ENCODE results near the gene RBM8A. TPM values are rescaled to one million over a fixed set of nuclear protein-coding genes. Genes with fewer than 3 reads are reported as not detected.

RBM8A gene
- total RNA-seq, 4 donors from 2014 or later, result 75.7 to 135 (median 117) TPM

- TF ChIP-seq EP300 (IDR thresholded peaks at IDR 0.05) (no peak), POLR2AphosphoS5 (IDR thresholded peaks at IDR 0.05) (no peak), POLR2A (IDR thresholded peaks at IDR 0.05) (no peak), CTCF (IDR thresholded peaks at IDR 0.05) (no peak)
- Histone ChIP-seq H3K27me3 (no peaks in the 10 kb centered on the region), H3K9me3 (peaks cover 0 to 5% (median 0%) of the 10 kb centered on the region in 3 donors), H3K27ac (peak overlapping the region; percentile 88 to 100 (median 99)), H3K4me3 (peak overlapping the region; percentile 44 to 71), H3K4me1 (peaks cover 7 to 77% (median 22%) of the 10 kb centered on the region in 3 donors), H3K36me3 (peaks cover 0 to 4% of the 10 kb centered on the region in 2 donors)
- WGBS, 2 donors (ENCODE audit: low coverage in 1 of 2), result 0% methylated on average over 3 to 5 of the region's 36 CpGs
- ATAC-seq, result no peak
These were observed 35.1 kb upstream of the RBM8A start for GRCh38 chr1:145962157-145963102.

GRCh38 chr1:145961425-145962156 is 34.3 kb upstream of the RBM8A start:
- H3K27me3 ChIP-seq, result no peaks in the 10 kb centered on the region
- H3K36me3 ChIP-seq, result no peaks in the 10 kb centered on the region
- H3K27ac ChIP-seq, result peak overlapping the region; percentile 61 to 100 (median 99)
- WGBS, 2 donors (ENCODE audit: low coverage in 1 of 2), result 0 to 2% methylated on average over 6 to 12 of the region's 57 CpGs
- H3K4me3 ChIP-seq, result peak overlapping the region; percentile 44 to 71
- no peaks in the 10 kb centered on the region for H3K9me3 ChIP-seq
- peaks cover 7 to 84% (median 22%) of the 10 kb centered on the region in 3 donors for H3K4me1 ChIP-seq
- TF ChIP-seq POLR2AphosphoS5 (IDR thresholded peaks at IDR 0.05) (no peak), EP300 (IDR thresholded peaks at IDR 0.05) (no peak), POLR2A (IDR thresholded peaks at IDR 0.05) (no peak), CTCF (IDR thresholded peaks at IDR 0.05) (no peak)
- no peak for ATAC-seq

- no CpG with 5 or more reads among the region's 22 CpGs for WGBS, 2 donors (ENCODE audit: low coverage in 1 of 2)
- ATAC-seq, result no peak
- Histone ChIP-seq H3K4me1 (peaks cover 7 to 85% (median 22%) of the 10 kb centered on the region in 3 donors), H3K27ac (peak overlapping the region; percentile 61 to 100 (median 99)), H3K27me3 (no peaks in the 10 kb centered on the region), H3K4me3 (peak overlapping the region; percentile 44 to 71), H3K36me3 (no peaks in the 10 kb centered on the region), H3K9me3 (no peaks in the 10 kb centered on the region)
- no peak for TF ChIP-seq POLR2A (IDR thresholded peaks at IDR 0.05)
- no peak for TF ChIP-seq CTCF (IDR thresholded peaks at IDR 0.05)
- TF ChIP-seq POLR2AphosphoS5 (IDR thresholded peaks at IDR 0.05), result no peak
- no peak for TF ChIP-seq EP300 (IDR thresholded peaks at IDR 0.05)
These were observed 33.8 kb upstream of the RBM8A start for GRCh38 chr1:145961109-145961424.

- peak; percentile 44 for ATAC-seq
- H3K27ac ChIP-seq, result peak overlapping the region; percentile 61 to 100 (median 99)
- H3K36me3 ChIP-seq, result no peaks in the 10 kb centered on the region
- TF ChIP-seq EP300 (IDR thresholded peaks at IDR 0.05) (no peak), POLR2A (IDR thresholded peaks at IDR 0.05) (peak; percentile 55 to 67), POLR2AphosphoS5 (IDR thresholded peaks at IDR 0.05) (peak; percentile 71), CTCF (IDR thresholded peaks at IDR 0.05) (peak in 3 of 4 experiments; percentile 26 to 42 (median 33))
- no peaks in the 10 kb centered on the region for H3K9me3 ChIP-seq
- 0% methylated on average over 11 of the region's 44 CpGs; no CpG with 5 or more reads in 1 of the 2 donors for WGBS, 2 donors (ENCODE audit: low coverage in 1 of 2)
- peak overlapping the region; percentile 44 to 71 for H3K4me3 ChIP-seq
- no peaks in the 10 kb centered on the region for H3K27me3 ChIP-seq
- H3K4me1 ChIP-seq, result peaks cover 7 to 86% (median 24%) of the 10 kb centered on the region in 3 donors
These were observed 33.3 kb upstream of the RBM8A start for GRCh38 chr1:145960468-145961108.

All from gastroesophageal sphincter (tissue), 4 donors.